Subcutaneous abdominal adipose tissue (tissue), 5 donors: ENCODE data around the gene POLD1.
"Not testable (repeated sequence)": the region's sequence is repeated elsewhere in the genome, so short reads cannot be mapped to it uniquely, and the experiment has no call there.

ENCODE experiments used
- H3K27ac ChIP-seq: one replicate; pipeline ENCODE4 v1.7.0; 2013; ENCODE audit warnings: low read depth, mild to moderate bottlenecking, inconsistent platforms, low read length, moderate library complexity
- H3K27me3 ChIP-seq, 5 donors: one replicate each; pipeline ENCODE4 v1.7.0; 2013; ENCODE audit warnings: low read length in 5 of 5, inconsistent platforms in 1 of 5; ENCODE audit not compliant: control insufficient read depth in 5 of 5, insufficient read depth in 4 of 5
- H3K36me3 ChIP-seq, 5 donors: one replicate each; pipeline ENCODE4 v1.7.0; 2013; ENCODE audit warnings: low read length in 5 of 5; ENCODE audit not compliant: control insufficient read depth in 5 of 5, insufficient read depth in 5 of 5
- H3K4me1 ChIP-seq, 5 donors: one replicate each; pipeline ENCODE4 v1.7.0; 2013; ENCODE audit warnings: low read length in 5 of 5, mild to moderate bottlenecking in 3 of 5, moderate library complexity in 1 of 5; ENCODE audit not compliant: control insufficient read depth in 5 of 5, insufficient read depth in 5 of 5
- H3K4me3 ChIP-seq, 5 donors: one replicate each; pipeline ENCODE4 v1.7.0; 2013; ENCODE audit warnings: low read length in 5 of 5, low read depth in 1 of 5
- H3K9ac ChIP-seq, 5 donors: one replicate each; pipeline ENCODE4 v1.7.0; 2013; ENCODE audit warnings: low read length in 5 of 5, mild to moderate bottlenecking in 4 of 5, moderate library complexity in 3 of 5
- H3K9me3 ChIP-seq, 5 donors: one replicate each; pipeline ENCODE4 v1.7.0; 2013; ENCODE audit warnings: low read length in 5 of 5; ENCODE audit not compliant: control insufficient read depth in 5 of 5
- donor health status: healthy.
- donor health status: healthy.
- donor health status: healthy.
- donor health status: healthy.
- donor health status: healthy.

Gene POLD1

GRCh38 chr19:50390952-50391351 is 6.8 kb downstream of the POLD1 start:
- not testable (repeated sequence) for H3K9me3 ChIP-seq, H3K4me1 ChIP-seq, H3K4me3 ChIP-seq, H3K27me3 ChIP-seq, H3K27ac ChIP-seq, H3K9ac ChIP-seq, H3K36me3 ChIP-seq

GRCh38 chr19:50392759-50393158 is 8.6 kb downstream of the POLD1 start:
- Histone ChIP-seq H3K4me1 (no peaks in the 10 kb centered on the region), H3K36me3 (peaks cover 0 to 3% (median 0%) of the 10 kb centered on the region in 5 donors), H3K9me3 (no peaks in the 10 kb centered on the region), H3K4me3 (no peak overlapping the region), H3K9ac (no peak overlapping the region), H3K27me3 (no peaks in the 10 kb centered on the region), H3K27ac (no peak overlapping the region)

GRCh38 chr19:50393589-50393988 is 9.4 kb downstream of the POLD1 start:
- peaks cover 0 to 2% (median 0%) of the 10 kb centered on the region in 5 donors for H3K36me3 ChIP-seq
- no peaks in the 10 kb centered on the region for H3K9me3 ChIP-seq
- no peaks in the 10 kb centered on the region for H3K27me3 ChIP-seq
- no peak overlapping the region for H3K27ac ChIP-seq
- no peaks in the 10 kb centered on the region for H3K4me1 ChIP-seq
- no peak overlapping the region for H3K4me3 ChIP-seq
- H3K9ac ChIP-seq = no peak overlapping the region

- peaks cover 0 to 5% (median 0%) of the 10 kb centered on the region in 5 donors for H3K36me3 ChIP-seq
- H3K4me1 ChIP-seq = no peaks in the 10 kb centered on the region
- H3K27ac ChIP-seq = no peak overlapping the region
- H3K4me3 ChIP-seq = no peak overlapping the region
- no peaks in the 10 kb centered on the region for H3K9me3 ChIP-seq
- H3K27me3 ChIP-seq = no peaks in the 10 kb centered on the region
- H3K9ac ChIP-seq = no peak overlapping the region
These were observed 9.9 kb downstream of the POLD1 start for GRCh38 chr19:50394017-50394416.

GRCh38 chr19:50398675-50399367 is 14.7 kb downstream of the POLD1 start:
- no peak overlapping the region for H3K9ac ChIP-seq
- no peaks in the 10 kb centered on the region for H3K4me1 ChIP-seq
- no peaks in the 10 kb centered on the region for H3K9me3 ChIP-seq
- peaks cover 0 to 34% (median 20%) of the 10 kb centered on the region in 5 donors for H3K36me3 ChIP-seq
- H3K4me3 ChIP-seq = no peak overlapping the region
- no peak overlapping the region for H3K27ac ChIP-seq
- no peaks in the 10 kb centered on the region for H3K27me3 ChIP-seq

DNA sequence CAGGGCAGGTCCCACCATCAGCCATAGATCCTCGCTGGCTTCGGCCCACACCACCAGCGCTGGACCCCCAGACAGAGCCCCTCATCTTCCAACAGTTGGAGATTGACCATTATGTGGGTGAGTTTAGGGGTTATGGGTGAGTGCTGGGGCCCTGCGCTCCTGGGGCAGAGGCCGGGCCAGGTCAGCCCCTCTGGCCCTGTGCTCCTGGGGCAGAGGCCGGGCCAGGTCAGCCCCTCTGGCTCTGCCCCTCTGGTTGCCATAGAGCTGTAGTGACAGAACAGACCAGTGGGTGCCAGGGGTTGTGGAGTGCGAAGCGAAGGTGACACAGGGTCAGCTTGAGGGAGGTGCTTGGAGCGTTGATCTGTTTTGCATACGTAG is 15.2 kb downstream of the POLD1 start:
- Histone ChIP-seq H3K9ac (no peak overlapping the region), H3K9me3 (no peaks in the 10 kb centered on the region), H3K4me3 (no peak overlapping the region), H3K27ac (no peak overlapping the region), H3K27me3 (no peaks in the 10 kb centered on the region), H3K4me1 (no peaks in the 10 kb centered on the region), H3K36me3 (peaks cover 0 to 37% (median 23%) of the 10 kb centered on the region in 5 donors)

- Histone ChIP-seq H3K27ac (no peak overlapping the region), H3K9me3 (no peaks in the 10 kb centered on the region), H3K27me3 (no peaks in the 10 kb centered on the region), H3K4me1 (no peaks in the 10 kb centered on the region), H3K36me3 (peaks cover 0 to 47% (median 23%) of the 10 kb centered on the region in 5 donors), H3K9ac (no peak overlapping the region), H3K4me3 (no peak overlapping the region)
These were observed 17.7 kb downstream of the POLD1 start for GRCh38 chr19:50401605-50402450.

DNA sequence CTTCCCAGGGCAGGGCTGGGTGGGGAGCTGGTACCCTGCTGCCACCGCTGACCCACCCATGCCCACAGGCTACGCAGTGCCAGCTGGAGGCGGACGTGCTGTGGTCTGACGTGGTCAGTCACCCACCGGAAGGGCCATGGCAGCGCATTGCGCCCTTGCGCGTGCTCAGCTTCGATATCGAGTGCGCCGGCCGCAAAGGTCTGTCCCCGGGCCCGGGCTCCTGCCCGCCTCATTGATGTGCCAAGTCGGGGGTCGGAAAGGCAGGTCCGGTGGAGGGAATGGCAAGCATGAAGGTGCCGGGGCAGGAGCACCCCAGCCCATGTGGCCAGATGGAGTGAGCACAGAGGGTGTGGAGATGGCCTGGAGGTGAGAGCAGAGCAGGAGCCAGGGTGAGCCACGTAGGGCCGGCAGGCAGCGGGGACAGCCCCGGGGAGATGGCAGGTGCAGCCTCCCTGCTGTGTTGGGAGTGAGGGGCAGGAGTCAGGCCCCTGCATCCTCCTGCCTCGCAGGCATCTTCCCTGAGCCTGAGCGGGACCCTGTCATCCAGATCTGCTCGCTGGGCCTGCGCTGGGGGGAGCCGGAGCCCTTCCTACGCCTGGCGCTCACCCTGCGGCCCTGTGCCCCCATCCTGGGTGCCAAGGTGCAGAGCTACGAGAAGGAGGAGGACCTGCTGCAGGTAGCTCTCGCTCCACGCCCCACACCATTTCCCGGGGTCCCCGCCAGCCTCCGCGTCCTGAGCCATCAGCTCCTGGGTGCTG is 18.6 kb downstream of the POLD1 start:
- Histone ChIP-seq H3K9ac (no peak overlapping the region), H3K4me1 (no peaks in the 10 kb centered on the region), H3K27me3 (no peaks in the 10 kb centered on the region), H3K9me3 (no peaks in the 10 kb centered on the region), H3K27ac (no peak overlapping the region), H3K4me3 (no peak overlapping the region), H3K36me3 (peaks cover 0 to 52% (median 23%) of the 10 kb centered on the region in 5 donors)

DNA sequence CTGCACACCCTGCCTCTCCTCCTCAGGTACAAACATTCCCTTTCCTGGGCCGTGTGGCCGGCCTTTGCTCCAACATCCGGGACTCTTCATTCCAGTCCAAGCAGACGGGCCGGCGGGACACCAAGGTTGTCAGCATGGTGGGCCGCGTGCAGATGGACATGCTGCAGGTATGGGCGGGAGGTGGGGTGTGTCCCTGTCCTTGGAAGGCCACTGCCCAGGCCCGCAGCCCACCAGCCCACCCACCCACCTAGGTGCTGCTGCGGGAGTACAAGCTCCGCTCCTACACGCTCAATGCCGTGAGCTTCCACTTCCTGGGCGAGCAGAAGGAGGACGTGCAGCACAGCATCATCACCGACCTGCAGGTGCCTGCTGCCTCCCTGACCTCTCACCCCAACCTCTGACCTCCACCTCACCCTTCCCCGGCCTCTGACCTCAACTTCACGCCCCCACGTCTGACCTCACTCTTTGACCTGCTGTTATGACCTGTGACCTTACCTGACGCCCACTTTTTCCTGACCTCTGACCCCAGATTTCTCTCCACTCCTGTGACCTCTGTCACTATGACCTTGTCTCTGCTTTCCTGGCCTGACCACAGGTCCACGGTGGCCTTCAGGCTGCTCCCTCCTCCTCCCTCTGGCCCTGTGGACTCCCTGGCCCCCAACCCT is 22.1 kb downstream of the POLD1 start:
- H3K4me3 ChIP-seq = no peak overlapping the region
- peaks cover 0 to 66% (median 33%) of the 10 kb centered on the region in 5 donors for H3K36me3 ChIP-seq
- H3K4me1 ChIP-seq = no peaks in the 10 kb centered on the region
- H3K27me3 ChIP-seq = no peaks in the 10 kb centered on the region
- H3K9ac ChIP-seq = no peak overlapping the region
- no peak overlapping the region for H3K27ac ChIP-seq
- no peaks in the 10 kb centered on the region for H3K9me3 ChIP-seq
